Ovary (tissue), 3 donors: Measurements from ENCODE around the gene SDK1.

Experiments used
- EP300 ChIP-seq: sonication (generic); formaldehyde crosslinking; IDR thresholded peaks from one replicate; pipeline ENCODE4 v1.6.1; 2017; ENCODE audit warnings: antibody characterized with exemption
- POLR2A ChIP-seq: fragments of 450-650 bp; IDR thresholded peaks from one replicate; pipeline ENCODE4 v1.6.1; 2017; ENCODE audit warnings: antibody characterized with exemption, mild to moderate bottlenecking, moderate library complexity
- TF ChIP-seq, protein P1 (sequence below), 3 donors: fragments of 450-650 bp in 2 of 3; fragments of 200-600 bp in 1 of 3; IDR thresholded peaks; one replicate each; pipeline versions ENCODE4 v1.5.1 to v1.8.0; 2016 to 2022; ENCODE audit warnings: antibody characterized with exemption in 3 of 3, mild to moderate bottlenecking in 1 of 3
- donor health status: DM: no; HTN: no; CAD: no.

DNA sequence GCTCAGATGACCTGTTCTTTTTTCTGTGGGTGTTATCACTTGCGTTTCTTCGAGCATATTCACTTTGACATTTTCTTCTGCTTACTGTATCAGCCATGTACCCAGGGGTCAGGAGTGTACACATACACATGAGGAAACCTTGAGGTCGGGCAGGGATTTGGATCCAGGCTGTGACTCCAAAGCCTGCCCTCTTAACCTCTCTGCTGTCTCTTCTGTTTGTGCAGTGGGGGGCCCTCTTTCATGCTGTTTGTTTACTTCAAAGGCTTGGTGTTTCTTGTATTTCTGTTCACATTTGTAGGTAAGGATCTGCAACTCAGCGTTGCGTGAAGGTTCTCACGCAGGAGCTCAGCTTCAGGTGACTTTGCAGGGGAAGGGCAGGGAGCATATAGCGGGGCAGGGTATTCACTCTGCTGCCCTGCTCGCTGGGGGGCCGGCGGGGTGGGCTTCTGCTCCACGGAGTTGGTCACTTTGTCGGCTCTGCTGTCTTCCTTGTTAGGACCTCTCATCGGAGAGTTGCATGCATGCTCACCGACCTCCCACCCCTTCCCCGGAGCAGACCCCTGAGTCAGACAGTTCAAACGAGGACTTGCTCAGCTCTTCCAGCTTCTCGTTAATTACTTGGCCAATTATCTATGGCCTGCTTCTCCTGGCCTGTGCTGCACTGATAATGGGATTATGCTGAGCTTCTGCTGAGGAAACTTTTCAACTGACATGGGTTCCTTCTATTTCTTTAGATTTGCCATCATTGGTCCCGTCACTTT is 77.5 kb downstream of the SDK1 start:
- TF ChIP-seq EP300 (no peak), POLR2A (no peak)
- TF ChIP-seq, protein P1, sequence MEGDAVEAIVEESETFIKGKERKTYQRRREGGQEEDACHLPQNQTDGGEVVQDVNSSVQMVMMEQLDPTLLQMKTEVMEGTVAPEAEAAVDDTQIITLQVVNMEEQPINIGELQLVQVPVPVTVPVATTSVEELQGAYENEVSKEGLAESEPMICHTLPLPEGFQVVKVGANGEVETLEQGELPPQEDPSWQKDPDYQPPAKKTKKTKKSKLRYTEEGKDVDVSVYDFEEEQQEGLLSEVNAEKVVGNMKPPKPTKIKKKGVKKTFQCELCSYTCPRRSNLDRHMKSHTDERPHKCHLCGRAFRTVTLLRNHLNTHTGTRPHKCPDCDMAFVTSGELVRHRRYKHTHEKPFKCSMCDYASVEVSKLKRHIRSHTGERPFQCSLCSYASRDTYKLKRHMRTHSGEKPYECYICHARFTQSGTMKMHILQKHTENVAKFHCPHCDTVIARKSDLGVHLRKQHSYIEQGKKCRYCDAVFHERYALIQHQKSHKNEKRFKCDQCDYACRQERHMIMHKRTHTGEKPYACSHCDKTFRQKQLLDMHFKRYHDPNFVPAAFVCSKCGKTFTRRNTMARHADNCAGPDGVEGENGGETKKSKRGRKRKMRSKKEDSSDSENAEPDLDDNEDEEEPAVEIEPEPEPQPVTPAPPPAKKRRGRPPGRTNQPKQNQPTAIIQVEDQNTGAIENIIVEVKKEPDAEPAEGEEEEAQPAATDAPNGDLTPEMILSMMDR (IDR thresholded peaks at IDR 0.05) = no peak
